Calu3 (cell line): ENCODE measurements around the gene CD46. TPM values are rescaled to one million over a fixed set of nuclear protein-coding genes. Genes with fewer than 3 reads are reported as not detected.

Source experiments
- BruUV-seq: library from RNA; stranded (reverse); fragments of 400-500 nt; replicated peaks from 2 replicates; lab custom pipeline; 2021; lab: Mats Ljungman, UMichigan
- CTCF ChIA-PET: fragments of 300-600 bp; sonication (Branson Sonifier 250); formaldehyde crosslinking; loops from one replicate; lab custom pipeline; 2022; ENCODE audit warnings: antibody characterized with exemption; lab: Charles Lee
- DNase-seq: peaks from one replicate; pipeline ENCODE4 v3.0.0; 2022
- H3K27ac Mint-ChIP-seq: one replicate; pipeline ENCODE4 v1.8.0; 2022; ENCODE audit warnings: mixed read lengths; ENCODE audit not compliant: unreplicated experiment
- H3K27me3 Mint-ChIP-seq: one replicate; pipeline ENCODE4 v1.8.0; 2022; ENCODE audit warnings: mixed read lengths; ENCODE audit not compliant: unreplicated experiment
- H3K36me3 Mint-ChIP-seq: one replicate; pipeline ENCODE4 v1.8.0; 2022; ENCODE audit warnings: mild to moderate bottlenecking, moderate library complexity, mixed read lengths; ENCODE audit not compliant: insufficient read depth, unreplicated experiment
- H3K4me1 Mint-ChIP-seq: one replicate; pipeline ENCODE4 v1.8.0; 2022; ENCODE audit warnings: mild to moderate bottlenecking, low read depth, mixed read lengths; ENCODE audit not compliant: unreplicated experiment
- H3K4me3 Mint-ChIP-seq: one replicate; pipeline ENCODE4 v1.8.0; 2022; ENCODE audit warnings: mild to moderate bottlenecking, low read depth, moderate library complexity, mixed read lengths; ENCODE audit not compliant: unreplicated experiment
- H3K9me3 Mint-ChIP-seq: one replicate; pipeline ENCODE4 v1.8.0; 2022; ENCODE audit warnings: low read depth, mixed read lengths; ENCODE audit not compliant: unreplicated experiment
- CTCF ChIP-seq: fragments of 200-600 bp; IDR thresholded peaks from one replicate; pipeline ENCODE4 v1.8.0; 2022; ENCODE audit warnings: antibody characterized with exemption; ENCODE audit not compliant: unreplicated experiment
- intact Hi-C: fragments of 100-400 bp; cut with micrococcal nuclease; formaldehyde crosslinking; loops from one replicate; pipeline ENCODE4 v1.10.0; 2022; ENCODE audit not compliant: unreplicated experiment
- total RNA-seq: library from RNA; stranded (reverse); gene quantifications from 2 replicates; pipeline ENCODE4 v1.2.3, GENCODE V29; 2022

Gene CD46
- total RNA-seq, 1 experiment from 2014 or later, result 635 TPM

- no TSS peak for BruUV-seq
- H3K4me1 Mint-ChIP-seq, result no peaks in the 10 kb centered on the region
- no peaks in the 10 kb centered on the region for H3K27me3 Mint-ChIP-seq
- TF ChIP-seq CTCF, result no peak
- no peak for DNase-seq
- no peak overlapping the region for H3K27ac Mint-ChIP-seq
- intact Hi-C loops, result no loop called here
- CTCF ChIA-PET, result interaction anchor here (1.0 kb wide), 1 partner anchor 19 kb away, joined by 5 read pairs; no protein-coding TSS in a partner anchor
- no peaks in the 10 kb centered on the region for H3K9me3 Mint-ChIP-seq
- H3K4me3 Mint-ChIP-seq, result no peak overlapping the region
- peaks cover 38% of the 10 kb centered on the region for H3K36me3 Mint-ChIP-seq
These were observed 51.8 kb downstream of the CD46 start for GRCh38 chr1:207803678-207804077.

- no peaks in the 10 kb centered on the region for H3K27me3 Mint-ChIP-seq
- TF ChIP-seq CTCF, result no peak
- H3K36me3 Mint-ChIP-seq, result peaks cover 34% of the 10 kb centered on the region
- CTCF ChIA-PET, result no interaction called here
- no peaks in the 10 kb centered on the region for H3K9me3 Mint-ChIP-seq
- DNase-seq, result no peak
- intact Hi-C loops, result no loop called here
- no TSS peak for BruUV-seq
- no peak overlapping the region for H3K4me3 Mint-ChIP-seq
- no peak overlapping the region for H3K27ac Mint-ChIP-seq
- no peaks in the 10 kb centered on the region for H3K4me1 Mint-ChIP-seq
These were observed 53.0 kb downstream of the CD46 start for GRCh38 chr1:207804721-207805468.

- Mint-ChIP-seq H3K27ac (no peak overlapping the region), H3K4me1 (no peaks in the 10 kb centered on the region), H3K9me3 (no peaks in the 10 kb centered on the region), H3K36me3 (peaks cover 31% of the 10 kb centered on the region), H3K4me3 (no peak overlapping the region), H3K27me3 (no peaks in the 10 kb centered on the region)
- BruUV-seq, result no TSS peak
- intact Hi-C loops, result no loop called here
- no peak for TF ChIP-seq CTCF
- DNase-seq, result no peak
- CTCF ChIA-PET, result interaction anchor here (1.9 kb wide), 1 partner anchor 17 kb away, joined by 5 read pairs; no protein-coding TSS in a partner anchor
These were observed 54.1 kb downstream of the CD46 start for GRCh38 chr1:207805841-207806421.

GRCh38 chr1:207806531-207807325 lies 54.9 kb downstream of the CD46 start:
- Mint-ChIP-seq H3K4me3 (no peak overlapping the region), H3K36me3 (peaks cover 29% of the 10 kb centered on the region), H3K27me3 (no peaks in the 10 kb centered on the region), H3K27ac (no peak overlapping the region), H3K9me3 (no peaks in the 10 kb centered on the region), H3K4me1 (no peaks in the 10 kb centered on the region)
- CTCF ChIA-PET, result interaction anchor here (1.9 kb wide), 1 partner anchor 16 kb away, joined by 5 read pairs; no protein-coding TSS in a partner anchor
- no peak for DNase-seq
- no peak for TF ChIP-seq CTCF
- intact Hi-C loops, result no loop called here
- no TSS peak for BruUV-seq
